Measurements from ENCODE around the gene CMSS1.

DNA sequence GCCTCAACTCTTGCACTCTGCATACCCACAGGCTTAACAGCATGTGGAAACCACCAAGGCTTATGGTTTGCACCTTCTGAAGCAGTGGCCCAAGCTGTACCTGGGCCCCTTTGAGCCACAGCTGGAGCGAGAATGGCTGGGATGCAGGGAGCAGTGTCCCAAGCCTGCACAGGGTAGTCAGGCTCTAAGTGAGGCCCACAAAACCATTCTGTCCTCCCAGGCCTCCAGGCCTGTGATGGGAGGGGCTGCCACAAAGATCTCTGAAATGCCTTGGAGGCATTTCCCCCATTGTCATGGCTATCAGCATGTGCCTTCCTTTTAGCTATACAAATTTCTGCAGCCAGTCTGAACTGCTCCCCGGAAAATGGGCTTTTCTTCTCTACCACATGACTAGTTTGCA, 12.5 kb upstream of the CMSS1 start:
- TF ChIP-seq TCF4 (CRISPR knock-in tag; IDR thresholded peaks at IDR 0.05; ENCODE audit: borderline replicate concordance) (no peak), ESRRG (CRISPR knock-in tag; IDR thresholded peaks at IDR 0.05) (no peak), ARNTL (CRISPR knock-in tag; IDR thresholded peaks at IDR 0.05; ENCODE audit: borderline replicate concordance, low read depth) (no peak), RARB (CRISPR knock-in tag; IDR thresholded peaks at IDR 0.05) (no peak), OSR1 (CRISPR knock-in tag; IDR thresholded peaks at IDR 0.05) (no peak), ZFP30 (CRISPR knock-in tag; IDR thresholded peaks at IDR 0.05) (no peak), ISL1 (CRISPR knock-in tag; IDR thresholded peaks at IDR 0.05) (no peak), ZFP3 (CRISPR knock-in tag; IDR thresholded peaks at IDR 0.05) (no peak)
- TF ChIP-seq, protein P1, sequence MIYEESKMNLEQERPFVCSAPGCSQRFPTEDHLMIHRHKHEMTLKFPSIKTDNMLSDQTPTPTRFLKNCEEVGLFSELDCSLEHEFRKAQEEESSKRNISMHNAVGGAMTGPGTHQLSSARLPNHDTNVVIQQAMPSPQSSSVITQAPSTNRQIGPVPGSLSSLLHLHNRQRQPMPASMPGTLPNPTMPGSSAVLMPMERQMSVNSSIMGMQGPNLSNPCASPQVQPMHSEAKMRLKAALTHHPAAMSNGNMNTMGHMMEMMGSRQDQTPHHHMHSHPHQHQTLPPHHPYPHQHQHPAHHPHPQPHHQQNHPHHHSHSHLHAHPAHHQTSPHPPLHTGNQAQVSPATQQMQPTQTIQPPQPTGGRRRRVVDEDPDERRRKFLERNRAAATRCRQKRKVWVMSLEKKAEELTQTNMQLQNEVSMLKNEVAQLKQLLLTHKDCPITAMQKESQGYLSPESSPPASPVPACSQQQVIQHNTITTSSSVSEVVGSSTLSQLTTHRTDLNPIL (CRISPR knock-in tag; IDR thresholded peaks at IDR 0.05; ENCODE audit: low read depth), result no peak
- TF ChIP-seq, protein P2, sequence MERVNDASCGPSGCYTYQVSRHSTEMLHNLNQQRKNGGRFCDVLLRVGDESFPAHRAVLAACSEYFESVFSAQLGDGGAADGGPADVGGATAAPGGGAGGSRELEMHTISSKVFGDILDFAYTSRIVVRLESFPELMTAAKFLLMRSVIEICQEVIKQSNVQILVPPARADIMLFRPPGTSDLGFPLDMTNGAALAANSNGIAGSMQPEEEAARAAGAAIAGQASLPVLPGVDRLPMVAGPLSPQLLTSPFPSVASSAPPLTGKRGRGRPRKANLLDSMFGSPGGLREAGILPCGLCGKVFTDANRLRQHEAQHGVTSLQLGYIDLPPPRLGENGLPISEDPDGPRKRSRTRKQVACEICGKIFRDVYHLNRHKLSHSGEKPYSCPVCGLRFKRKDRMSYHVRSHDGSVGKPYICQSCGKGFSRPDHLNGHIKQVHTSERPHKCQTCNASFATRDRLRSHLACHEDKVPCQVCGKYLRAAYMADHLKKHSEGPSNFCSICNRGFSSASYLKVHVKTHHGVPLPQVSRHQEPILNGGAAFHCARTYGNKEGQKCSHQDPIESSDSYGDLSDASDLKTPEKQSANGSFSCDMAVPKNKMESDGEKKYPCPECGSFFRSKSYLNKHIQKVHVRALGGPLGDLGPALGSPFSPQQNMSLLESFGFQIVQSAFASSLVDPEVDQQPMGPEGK (CRISPR knock-in tag; IDR thresholded peaks at IDR 0.05; ENCODE audit: borderline replicate concordance), result no peak
- TF ChIP-seq, protein P3, sequence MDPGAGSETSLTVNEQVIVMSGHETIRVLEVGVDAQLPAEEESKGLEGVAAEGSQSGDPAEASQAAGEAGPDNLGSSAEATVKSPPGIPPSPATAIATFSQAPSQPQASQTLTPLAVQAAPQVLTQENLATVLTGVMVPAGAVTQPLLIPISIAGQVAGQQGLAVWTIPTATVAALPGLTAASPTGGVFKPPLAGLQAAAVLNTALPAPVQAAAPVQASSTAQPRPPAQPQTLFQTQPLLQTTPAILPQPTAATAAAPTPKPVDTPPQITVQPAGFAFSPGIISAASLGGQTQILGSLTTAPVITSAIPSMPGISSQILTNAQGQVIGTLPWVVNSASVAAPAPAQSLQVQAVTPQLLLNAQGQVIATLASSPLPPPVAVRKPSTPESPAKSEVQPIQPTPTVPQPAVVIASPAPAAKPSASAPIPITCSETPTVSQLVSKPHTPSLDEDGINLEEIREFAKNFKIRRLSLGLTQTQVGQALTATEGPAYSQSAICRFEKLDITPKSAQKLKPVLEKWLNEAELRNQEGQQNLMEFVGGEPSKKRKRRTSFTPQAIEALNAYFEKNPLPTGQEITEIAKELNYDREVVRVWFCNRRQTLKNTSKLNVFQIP (CRISPR knock-in tag; IDR thresholded peaks at IDR 0.05; ENCODE audit: borderline replicate concordance, low read depth), result no peak

Data from SK-N-SH treated with all-trans-retinoic acid at 6 μM for 48 hours (cell line).